ENCODE data around the gene CRIP1.

The CRIP1 gene

GRCh38 chr14:105505101-105505500, 18.4 kb downstream of the CRIP1 start:
- no peak for DNase-seq (ENCODE audit: low spot score)

- no peak for DNase-seq (ENCODE audit: low spot score)
Observed at GRCh38 chr14:105507247-105507646, 20.6 kb downstream of the CRIP1 start.

GRCh38 chr14:105508069-105508468, 21.4 kb downstream of the CRIP1 start:
- no peak for DNase-seq (ENCODE audit: low spot score)

GRCh38 chr14:105508601-105509000, 21.9 kb downstream of the CRIP1 start:
- DNase-seq (ENCODE audit: low spot score), result no peak

GRCh38 chr14:105517096-105517495, 30.4 kb downstream of the CRIP1 start:
- DNase-seq (ENCODE audit: low spot score), result no peak

- DNase-seq (ENCODE audit: low spot score), result no peak
Observed at GRCh38 chr14:105519946-105520698, 33.4 kb downstream of the CRIP1 start.

- no peak for DNase-seq (ENCODE audit: low spot score)
Observed at GRCh38 chr14:105525326-105525725, 38.6 kb downstream of the CRIP1 start.

- DNase-seq (ENCODE audit: low spot score), result peak; percentile 30
Observed at GRCh38 chr14:105525861-105526775, 39.4 kb downstream of the CRIP1 start, which contains the start of gene TMEM121. TSS of gene TMEM121 (plus strand) at chr14:105526583. CDS start at chr14:105528835, 2,252 bp downstream.

- DNase-seq (ENCODE audit: low spot score), result no peak
Observed at GRCh38 chr14:105526776-105527380, 40.2 kb downstream of the CRIP1 start.

GRCh38 chr14:105527381-105527825, 40.7 kb downstream of the CRIP1 start:
- no peak for DNase-seq (ENCODE audit: low spot score)

- DNase-seq (ENCODE audit: low spot score), result peak; percentile 80
Observed at GRCh38 chr14:105527826-105528585, 41.3 kb downstream of the CRIP1 start.

- no peak for DNase-seq (ENCODE audit: low spot score)
Observed at GRCh38 chr14:105528586-105529318, 42.1 kb downstream of the CRIP1 start.

- DNase-seq (ENCODE audit: low spot score), result no peak
Observed at GRCh38 chr14:105529319-105529568, 42.6 kb downstream of the CRIP1 start.

GRCh38 chr14:105529569-105530284, 43.0 kb downstream of the CRIP1 start:
- DNase-seq (ENCODE audit: low spot score), result no peak

GRCh38 chr14:105530285-105531087, 43.8 kb downstream of the CRIP1 start:
- no peak for DNase-seq (ENCODE audit: low spot score)

- no peak for DNase-seq (ENCODE audit: low spot score)
Observed at GRCh38 chr14:105531088-105531893, 44.6 kb downstream of the CRIP1 start.

- no peak for DNase-seq (ENCODE audit: low spot score)
Observed at GRCh38 chr14:105531894-105532623, 45.4 kb downstream of the CRIP1 start.

- DNase-seq (ENCODE audit: low spot score), result peak; percentile 14
Observed at GRCh38 chr14:105532735-105533141, 46.1 kb downstream of the CRIP1 start.
